Gastroesophageal sphincter (tissue), 3 donors: Measurements from ENCODE around the gene RPP38.

Experiments
- EP300 ChIP-seq: sonication (generic); formaldehyde crosslinking; IDR thresholded peaks from one replicate; pipeline ENCODE4 v1.6.1; 2017; ENCODE audit warnings: antibody characterized with exemption, mild to moderate bottlenecking
- POLR2A ChIP-seq, 2 donors: fragments of 450-650 bp; IDR thresholded peaks; one replicate each; pipeline ENCODE4 v1.6.1; 2017; ENCODE audit warnings: antibody characterized with exemption in 2 of 2, mild to moderate bottlenecking in 2 of 2, moderate library complexity in 1 of 2
- POLR2AphosphoS5 ChIP-seq: sonication (generic); formaldehyde crosslinking; IDR thresholded peaks from one replicate; pipeline ENCODE4 v1.6.1; 2017; ENCODE audit warnings: antibody characterized with exemption
- TF ChIP-seq, protein P1 (sequence below), 4 experiments: fragments of 200-600 bp in 2 of 4; fragments of 450-650 bp in 2 of 4; sonication (generic) in 1 of 4; IDR thresholded peaks; one replicate each; pipeline ENCODE4 v1.5.1; 2017 to 2019; ENCODE audit warnings: antibody characterized with exemption in 4 of 4, mild to moderate bottlenecking in 2 of 4, moderate library complexity in 2 of 4

DNA sequence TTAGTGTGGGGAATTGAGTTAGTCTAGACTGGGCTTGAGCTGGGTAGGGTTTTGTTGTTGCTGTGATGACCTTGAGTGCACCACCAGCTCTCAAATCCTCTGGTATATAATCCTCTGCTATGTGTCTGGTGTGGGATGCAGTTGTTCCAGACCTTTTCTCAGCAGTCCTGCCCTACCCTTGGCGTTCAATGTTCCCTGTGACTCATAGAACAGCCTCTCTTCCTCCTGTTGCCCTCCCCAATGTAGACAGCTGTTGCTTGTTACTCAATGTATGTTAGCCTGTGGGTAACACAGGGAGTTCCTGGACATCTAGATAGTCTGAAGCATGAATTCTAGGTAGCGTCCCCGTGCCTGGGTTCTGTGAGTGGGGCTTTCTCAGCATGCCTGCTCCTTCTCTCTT lies 28.4 kb upstream of the RPP38 start:
- TF ChIP-seq POLR2A (IDR thresholded peaks at IDR 0.05) (no peak), EP300 (no peak), POLR2AphosphoS5 (no peak)
- TF ChIP-seq, protein P1, sequence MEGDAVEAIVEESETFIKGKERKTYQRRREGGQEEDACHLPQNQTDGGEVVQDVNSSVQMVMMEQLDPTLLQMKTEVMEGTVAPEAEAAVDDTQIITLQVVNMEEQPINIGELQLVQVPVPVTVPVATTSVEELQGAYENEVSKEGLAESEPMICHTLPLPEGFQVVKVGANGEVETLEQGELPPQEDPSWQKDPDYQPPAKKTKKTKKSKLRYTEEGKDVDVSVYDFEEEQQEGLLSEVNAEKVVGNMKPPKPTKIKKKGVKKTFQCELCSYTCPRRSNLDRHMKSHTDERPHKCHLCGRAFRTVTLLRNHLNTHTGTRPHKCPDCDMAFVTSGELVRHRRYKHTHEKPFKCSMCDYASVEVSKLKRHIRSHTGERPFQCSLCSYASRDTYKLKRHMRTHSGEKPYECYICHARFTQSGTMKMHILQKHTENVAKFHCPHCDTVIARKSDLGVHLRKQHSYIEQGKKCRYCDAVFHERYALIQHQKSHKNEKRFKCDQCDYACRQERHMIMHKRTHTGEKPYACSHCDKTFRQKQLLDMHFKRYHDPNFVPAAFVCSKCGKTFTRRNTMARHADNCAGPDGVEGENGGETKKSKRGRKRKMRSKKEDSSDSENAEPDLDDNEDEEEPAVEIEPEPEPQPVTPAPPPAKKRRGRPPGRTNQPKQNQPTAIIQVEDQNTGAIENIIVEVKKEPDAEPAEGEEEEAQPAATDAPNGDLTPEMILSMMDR (IDR thresholded peaks at IDR 0.05) = no peak
